K562 (cell line): Measurements from ENCODE around the gene ITSN1. TPM values are rescaled to one million over a fixed set of nuclear protein-coding genes. Genes with fewer than 3 reads are reported as not detected.

ENCODE experiments used
- FOXK2 ChIP-seq, 2 experiments: fragments of 450-650 bp; IDR thresholded peaks in 1 of 2; conservative IDR thresholded peaks in 1 of 2; 2 replicates each; pipeline ENCODE4 v1.6.1; 2016; ENCODE audit warnings: low read depth in 2 of 2, mild to moderate bottlenecking in 1 of 2
- GABPB1 ChIP-seq: sonication (generic); formaldehyde crosslinking; IDR thresholded peaks from 2 replicates; pipeline ENCODE4 v1.8.0; 2022; ENCODE audit warnings: mild to moderate bottlenecking, missing genetic modification reagents
- HMG20A ChIP-seq: fragments of 450-650 bp; formaldehyde crosslinking; conservative IDR thresholded peaks from 2 replicates; pipeline ENCODE4 v1.4.0; 2020; ENCODE audit warnings: mild to moderate bottlenecking, mixed read lengths
- ID3 ChIP-seq, 2 experiments: fragments of 250-450 bp in 1 of 2; fragments of 450-650 bp in 1 of 2; sonication (Bioruptor Pico) in 1 of 2; IDR thresholded peaks; 2 replicates each; pipeline versions ENCODE4 v1.6.1 to v1.8.0; 2016 to 2021; ENCODE audit warnings: mild to moderate bottlenecking in 2 of 2, moderate library complexity in 2 of 2, missing compliant biosample characterization in 1 of 2, missing genetic modification characterization in 1 of 2
- JUND ChIP-seq, 2 experiments: IDR thresholded peaks; 2 replicates in 1 of 2; 3 replicates in 1 of 2; pipeline ENCODE4 v1.6.1; 2011; ENCODE audit warnings: borderline replicate concordance in 2 of 2, low read depth in 2 of 2, low read length in 2 of 2, improper control_type of control experiment in 1 of 2, missing biosample characterization in 1 of 2, missing genetic modification characterization in 1 of 2, missing genetic modification reagents in 1 of 2
- NFXL1 ChIP-seq: fragments of 450-650 bp; formaldehyde crosslinking; IDR thresholded peaks from 2 replicates; pipeline ENCODE4 v1.4.0; 2021; ENCODE audit warnings: mild to moderate bottlenecking
- SPI1 ChIP-seq: IDR thresholded peaks from 2 replicates; pipeline ENCODE4 v1.6.1; 2011; ENCODE audit warnings: low read depth, low read length, control low read depth, borderline replicate concordance
- ZNF3 ChIP-seq: fragments of 250-450 bp; sonication (Bioruptor Pico); IDR thresholded peaks from 2 replicates; pipeline ENCODE4 v1.5.0; 2021; ENCODE audit warnings: mild to moderate bottlenecking, moderate library complexity
- polyA plus RNA-seq, 8 experiments: library from polyadenylated mRNA; depleted of rRNA in 4 of 8; stranded (reverse) in 5 of 8; unstranded in 3 of 8; fragments of >200 nt; fragmentation: Nextera tagmentation in 2 of 8; fragmentation: Illumina TruSeq in 1 of 8; extraction: Ambion mirVana in 2 of 8; extraction: Trizol in 1 of 8; gene quantifications; 2 replicates each; pipeline versions ENCODE4 v1.2.1 to v1.2.3, GENCODE V29; 2011 to 2014; ENCODE audit warnings: inconsistent platforms in 1 of 8, missing spikeins in 1 of 8
- total RNA-seq, 7 experiments: library from RNA; depleted of rRNA in 6 of 7; stranded (reverse); fragments of >200 nt in 6 of 7; fragmentation: Illumina TruSeq in 2 of 7; extraction: Trizol in 2 of 7; gene quantifications; 2 replicates each; pipeline versions ENCODE4 v1.2.1 to v1.2.3, GENCODE V29; 2011 to 2021; ENCODE audit warnings: low replicate concordance in 1 of 7
- TF ChIP-seq, protein P1 (sequence below): fragments of 250-450 bp; sonication (Bioruptor Pico); IDR thresholded peaks from 2 replicates; pipeline ENCODE4 v1.4.0; 2020

The ITSN1 gene
- total and polyA plus RNA-seq, 9 of the 15 experiments (the other 6 are each of a cell fraction or from before 2014, with no cell fraction given) = 1.1 to 12.6 (median 4.8) TPM

GRCh38 chr21:33668620-33669019 is 26.3 kb downstream of the ITSN1 start (continued):
- TF ChIP-seq, protein P1, sequence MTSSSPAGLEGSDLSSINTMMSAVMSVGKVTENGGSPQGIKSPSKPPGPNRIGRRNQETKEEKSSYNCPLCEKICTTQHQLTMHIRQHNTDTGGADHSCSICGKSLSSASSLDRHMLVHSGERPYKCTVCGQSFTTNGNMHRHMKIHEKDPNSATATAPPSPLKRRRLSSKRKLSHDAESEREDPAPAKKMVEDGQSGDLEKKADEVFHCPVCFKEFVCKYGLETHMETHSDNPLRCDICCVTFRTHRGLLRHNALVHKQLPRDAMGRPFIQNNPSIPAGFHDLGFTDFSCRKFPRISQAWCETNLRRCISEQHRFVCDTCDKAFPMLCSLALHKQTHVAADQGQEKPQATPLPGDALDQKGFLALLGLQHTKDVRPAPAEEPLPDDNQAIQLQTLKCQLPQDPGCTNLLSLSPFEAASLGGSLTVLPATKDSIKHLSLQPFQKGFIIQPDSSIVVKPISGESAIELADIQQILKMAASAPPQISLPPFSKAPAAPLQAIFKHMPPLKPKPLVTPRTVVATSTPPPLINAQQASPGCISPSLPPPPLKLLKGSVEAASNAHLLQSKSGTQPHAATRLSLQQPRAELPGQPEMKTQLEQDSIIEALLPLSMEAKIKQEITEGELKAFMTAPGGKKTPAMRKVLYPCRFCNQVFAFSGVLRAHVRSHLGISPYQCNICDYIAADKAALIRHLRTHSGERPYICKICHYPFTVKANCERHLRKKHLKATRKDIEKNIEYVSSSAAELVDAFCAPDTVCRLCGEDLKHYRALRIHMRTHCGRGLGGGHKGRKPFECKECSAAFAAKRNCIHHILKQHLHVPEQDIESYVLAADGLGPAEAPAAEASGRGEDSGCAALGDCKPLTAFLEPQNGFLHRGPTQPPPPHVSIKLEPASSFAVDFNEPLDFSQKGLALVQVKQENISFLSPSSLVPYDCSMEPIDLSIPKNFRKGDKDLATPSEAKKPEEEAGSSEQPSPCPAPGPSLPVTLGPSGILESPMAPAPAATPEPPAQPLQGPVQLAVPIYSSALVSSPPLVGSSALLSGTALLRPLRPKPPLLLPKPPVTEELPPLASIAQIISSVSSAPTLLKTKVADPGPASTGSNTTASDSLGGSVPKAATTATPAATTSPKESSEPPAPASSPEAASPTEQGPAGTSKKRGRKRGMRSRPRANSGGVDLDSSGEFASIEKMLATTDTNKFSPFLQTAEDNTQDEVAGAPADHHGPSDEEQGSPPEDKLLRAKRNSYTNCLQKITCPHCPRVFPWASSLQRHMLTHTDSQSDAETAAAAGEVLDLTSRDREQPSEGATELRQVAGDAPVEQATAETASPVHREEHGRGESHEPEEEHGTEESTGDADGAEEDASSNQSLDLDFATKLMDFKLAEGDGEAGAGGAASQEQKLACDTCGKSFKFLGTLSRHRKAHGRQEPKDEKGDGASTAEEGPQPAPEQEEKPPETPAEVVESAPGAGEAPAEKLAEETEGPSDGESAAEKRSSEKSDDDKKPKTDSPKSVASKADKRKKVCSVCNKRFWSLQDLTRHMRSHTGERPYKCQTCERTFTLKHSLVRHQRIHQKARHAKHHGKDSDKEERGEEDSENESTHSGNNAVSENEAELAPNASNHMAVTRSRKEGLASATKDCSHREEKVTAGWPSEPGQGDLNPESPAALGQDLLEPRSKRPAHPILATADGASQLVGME (CRISPR knock-in tag) = no peak
- TF ChIP-seq ZNF3 (CRISPR knock-in tag) (no peak), GABPB1 (no peak), SPI1 (no peak), FOXK2 (conservative IDR thresholded peaks at IDR 0.05 in 1 of 2, IDR thresholded peaks at IDR 0.05 in 1 of 2; ENCODE audit: low read depth in 2 of 2) (no peak), HMG20A (CRISPR knock-in tag) (no peak), JUND (IDR thresholded peaks at IDR 0.05; ENCODE audit: borderline replicate concordance, low read depth, low read length) (no peak), JUND (tag; IDR thresholded peaks at IDR 0.05; ENCODE audit: borderline replicate concordance, low read depth, low read length) (no peak), ID3 (CRISPR knock-in tag; IDR thresholded peaks at IDR 0.05) (no peak), ID3 (tag; IDR thresholded peaks at IDR 0.05) (no peak), NFXL1 (CRISPR knock-in tag) (no peak)
